SH-SY5Y (cell line): Measurements from ENCODE around the gene FAT3.

Source experiments
- GATA2 ChIP-seq: IDR thresholded peaks from 2 replicates; pipeline ENCODE4 v1.6.1; 2011; ENCODE audit warnings: mild to moderate bottlenecking, low read depth, low read length
- GATA3 ChIP-seq: IDR thresholded peaks from 2 replicates; pipeline ENCODE4 v1.6.1; 2011; ENCODE audit warnings: low read depth, mild to moderate bottlenecking, low read length, moderate library complexity

- TF ChIP-seq GATA2 (no peak), GATA3 (no peak)
Measured at GRCh38 chr11:92269021-92269420, 44.4 kb downstream of the FAT3 start.
